GM18858 (cell line): ENCODE measurements around the gene ITK.

Experiments
- ATAC-seq: cut with Tn5 transposase; IDR thresholded peaks from one replicate; pipeline ENCODE4 v1.9.1; 2021; ENCODE audit not compliant: unreplicated experiment

ITK gene

GRCh38 chr5:157180374-157181264, at the start of gene ITK:
Gene ITK (plus strand): TSS chr5:157180840. CDS start chr5:157180978, 138 bp downstream.
- ATAC-seq: no peak

GRCh38 chr5:157130925-157131324, 49.7 kb upstream of the ITK start:
- ATAC-seq: no peak

DNA sequence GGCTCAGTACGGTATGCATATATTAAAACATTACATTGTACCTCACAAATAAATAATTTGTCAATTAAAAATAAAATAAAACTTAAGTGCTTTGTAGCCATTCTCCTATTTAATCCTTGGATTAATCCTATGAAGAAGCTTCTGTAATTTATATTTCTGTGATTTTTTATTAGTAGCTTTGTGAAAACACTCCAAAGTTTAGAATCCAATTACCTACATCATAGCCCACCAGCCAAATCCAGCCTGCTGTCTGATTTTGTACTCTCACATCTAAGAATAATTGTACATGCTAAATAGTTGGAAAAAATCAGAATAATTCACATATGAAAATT, 48.4 kb upstream of the ITK start:
- no peak for ATAC-seq

- no peak for ATAC-seq
These were observed 42.9 kb upstream of the ITK start for GRCh38 chr5:157137691-157138090.

GRCh38 chr5:157142317-157143126, 38.1 kb upstream of the ITK start, which contains the start of gene MED7:
Gene MED7 (minus strand): TSS chr5:157142865. CDS start chr5:157139431, 3,434 bp downstream.
- ATAC-seq: peak; percentile 99

DNA sequence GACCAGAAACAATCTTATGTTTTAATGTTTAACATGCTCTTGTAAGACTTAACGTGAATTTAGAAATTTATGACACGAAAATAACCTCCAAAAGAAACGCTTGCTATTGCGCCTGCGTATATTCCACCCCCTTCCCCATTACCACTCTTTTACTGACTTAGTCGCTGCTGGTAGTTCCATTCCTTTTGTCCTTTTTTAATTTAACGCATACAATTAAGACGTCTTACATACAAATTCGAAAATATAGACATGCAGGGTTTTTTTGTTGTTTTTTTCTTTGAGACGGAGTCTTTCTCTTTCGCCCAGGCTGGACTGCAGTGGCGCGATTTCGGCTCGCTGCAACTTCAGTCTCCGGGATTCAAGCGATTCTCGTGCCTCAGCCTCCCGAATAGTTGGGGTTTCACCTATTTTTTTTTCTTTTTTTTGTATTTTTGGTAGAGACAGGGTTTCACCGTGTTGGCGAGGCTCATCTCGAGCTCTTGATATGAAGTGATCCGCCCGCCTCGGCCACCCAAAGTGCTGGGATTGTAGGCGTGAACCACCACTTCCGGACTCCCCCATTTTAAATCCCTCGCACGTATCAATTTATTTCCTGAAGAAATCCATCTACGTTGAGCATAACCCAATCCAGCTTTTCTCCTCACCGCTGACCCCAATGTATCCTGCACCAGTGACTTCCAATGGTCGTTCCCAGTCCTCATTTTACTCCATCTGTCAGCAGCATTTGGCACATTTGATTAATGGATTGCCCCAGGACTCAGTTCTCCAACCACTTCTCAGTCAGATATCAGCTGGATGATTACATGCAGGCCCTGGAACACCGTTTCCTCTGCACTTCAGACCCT, 37.3 kb upstream of the ITK start:
- peak; percentile 20 for ATAC-seq

- ATAC-seq: no peak
These were observed 31.7 kb upstream of the ITK start for GRCh38 chr5:157148734-157149615.

GRCh38 chr5:157150995-157151394, 29.6 kb upstream of the ITK start:
- ATAC-seq: no peak

DNA sequence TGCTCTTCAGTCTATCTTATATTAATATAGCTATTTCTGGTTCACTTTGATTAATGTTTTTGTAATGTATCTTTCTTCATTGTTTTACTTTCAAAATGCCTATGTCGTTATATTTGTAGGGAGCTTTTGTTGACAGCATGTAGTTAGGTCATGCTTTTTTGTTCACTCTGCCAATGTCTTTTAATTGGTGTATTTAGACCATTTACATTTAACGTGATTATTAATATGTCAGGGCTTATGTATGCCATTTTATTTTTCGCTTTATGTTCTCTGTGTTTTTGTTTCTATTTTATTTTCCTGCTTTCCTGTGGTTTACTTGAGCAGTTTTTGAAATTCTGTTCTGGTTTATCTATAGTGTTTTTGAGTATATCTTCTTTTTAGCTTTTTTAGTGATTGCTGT, 25.3 kb upstream of the ITK start:
- ATAC-seq: no peak

- ATAC-seq: no peak
These were observed 23.2 kb upstream of the ITK start for GRCh38 chr5:157157293-157157891.

DNA sequence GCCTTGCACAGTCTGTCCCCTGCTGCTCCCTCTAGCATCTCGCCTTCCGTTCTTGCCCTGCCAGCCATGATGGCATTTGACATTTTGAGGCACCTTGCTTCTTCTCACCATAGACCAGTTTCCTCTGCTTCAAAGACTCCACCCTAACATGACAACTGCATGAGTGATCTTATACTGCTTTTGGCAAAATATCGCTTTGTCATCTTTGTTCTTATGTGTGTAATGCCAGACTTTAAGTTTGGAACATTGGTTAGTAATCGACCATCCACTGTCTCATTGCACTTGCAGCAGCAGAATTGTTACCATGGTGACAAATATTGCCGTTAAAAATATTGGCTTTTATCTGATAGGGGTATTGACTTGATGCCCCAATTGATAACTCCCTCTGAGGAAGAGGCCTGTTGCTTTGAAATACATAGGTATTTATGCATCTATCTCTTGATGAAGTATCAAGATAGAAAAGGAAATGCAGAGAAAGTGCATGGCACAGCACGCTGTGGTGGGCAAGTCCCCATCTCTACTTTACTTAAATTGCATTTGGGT, 21.4 kb upstream of the ITK start:
- no peak for ATAC-seq

DNA sequence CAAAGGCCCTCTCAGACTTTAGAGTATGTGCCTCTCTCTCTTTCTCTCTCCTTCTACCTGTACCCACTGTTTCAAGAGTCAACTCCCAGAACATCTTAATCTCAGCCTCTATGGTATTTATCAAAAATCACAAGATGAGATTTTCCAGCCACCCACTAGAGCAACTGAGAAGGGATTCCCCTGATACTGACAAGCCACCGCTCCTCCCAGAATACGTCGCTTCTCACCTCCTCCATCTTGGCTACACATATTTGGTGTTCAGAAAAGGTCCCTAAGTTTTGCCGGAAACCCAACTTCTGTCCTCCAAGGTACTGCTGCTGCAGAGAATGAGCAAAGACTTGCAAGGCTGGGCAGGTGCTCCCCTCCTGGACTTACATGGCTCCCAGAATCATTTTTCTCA, 20.6 kb upstream of the ITK start:
- ATAC-seq: no peak

DNA sequence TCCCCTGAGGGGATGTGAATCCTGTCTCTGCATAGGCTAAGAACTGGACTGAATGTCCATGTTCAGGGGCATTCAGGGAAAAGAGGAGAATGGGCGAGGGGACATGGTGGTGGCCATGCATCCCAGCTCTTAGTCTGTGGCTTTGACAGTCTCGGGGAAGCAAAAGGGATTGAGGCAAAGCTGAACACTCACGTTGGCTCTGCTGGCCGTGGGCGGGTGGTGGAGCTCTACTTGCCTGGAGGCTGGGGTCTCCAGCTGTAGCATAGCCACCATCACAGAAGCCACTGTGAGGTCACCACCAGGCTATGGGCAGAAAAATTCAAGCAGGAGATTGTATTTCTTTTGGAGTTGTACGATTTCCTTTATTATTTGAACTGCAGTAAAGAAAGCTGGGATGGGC, 18.6 kb upstream of the ITK start:
- ATAC-seq: no peak

- ATAC-seq: no peak
These were observed 17.6 kb upstream of the ITK start for GRCh38 chr5:157162919-157163510.

GRCh38 chr5:157164521-157164920, 16.1 kb upstream of the ITK start:
- ATAC-seq: no peak

- ATAC-seq: no peak
These were observed 15.4 kb upstream of the ITK start for GRCh38 chr5:157165261-157165660.

DNA sequence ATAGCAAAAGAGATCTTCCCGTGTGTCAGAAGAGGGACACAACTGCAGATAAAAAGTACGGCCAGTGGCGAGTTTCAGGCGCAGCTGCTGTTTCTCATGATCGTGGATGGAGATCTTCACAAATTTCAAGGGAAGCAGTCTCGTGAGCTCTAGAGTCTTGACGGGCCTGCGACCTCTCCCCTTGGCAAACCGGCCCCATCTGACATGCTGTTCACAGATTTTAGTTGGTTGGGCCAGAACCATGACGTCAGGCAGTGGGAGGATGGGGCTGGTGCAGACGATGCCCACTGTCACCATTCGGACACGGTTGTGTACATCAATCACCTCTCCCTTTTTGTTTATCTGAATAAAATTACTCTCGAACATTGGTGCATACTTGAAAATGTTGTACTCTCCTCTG, 15.0 kb upstream of the ITK start:
- ATAC-seq: no peak

DNA sequence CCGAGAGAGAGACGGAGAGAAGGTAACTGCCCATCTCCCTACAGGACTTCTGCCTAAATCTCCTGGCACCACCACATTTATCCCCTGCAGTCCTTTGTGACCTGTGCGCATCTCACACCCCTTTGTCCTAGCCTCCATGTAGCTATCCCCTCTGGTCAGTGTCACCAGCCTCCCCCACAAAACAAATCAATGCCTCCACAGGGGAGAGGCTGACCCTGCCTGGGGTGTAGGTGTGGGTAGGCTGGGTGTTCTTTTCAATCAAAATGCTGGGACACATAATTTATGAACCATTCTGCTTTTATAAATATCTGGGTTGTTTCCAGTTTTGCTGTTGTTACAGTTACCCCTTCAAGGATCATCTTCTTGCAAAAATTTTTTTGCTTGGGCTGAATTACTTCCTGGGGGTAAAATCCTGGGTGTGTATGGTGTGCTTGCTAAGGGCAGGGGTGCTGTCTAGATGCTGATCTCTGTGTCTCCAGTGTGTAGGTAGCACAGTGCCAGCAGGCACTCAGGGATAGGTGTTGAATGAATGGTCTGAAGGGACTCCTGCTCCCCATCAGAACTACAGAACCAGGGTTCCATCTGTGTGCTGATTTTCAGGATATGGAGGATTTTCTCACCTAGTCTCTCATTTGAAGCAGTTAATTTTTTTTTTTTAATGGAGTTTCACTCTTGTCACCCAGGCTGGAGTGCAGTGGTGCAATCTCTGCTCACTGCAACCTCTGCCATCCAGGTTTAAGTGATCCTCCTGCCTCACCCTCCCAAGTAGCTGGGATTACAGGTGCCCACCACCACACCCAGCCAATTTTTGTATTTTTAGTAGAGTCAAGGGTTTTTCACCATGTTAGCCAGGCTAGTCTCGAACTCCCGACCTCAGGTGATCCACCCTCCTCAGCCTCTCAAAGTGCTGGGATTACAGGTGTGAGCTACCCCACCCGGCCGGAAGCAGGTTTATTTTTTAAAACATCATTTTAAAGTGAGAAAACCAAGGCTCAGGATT, 14.1 kb upstream of the ITK start, which contains the start of gene GARIN3:
GARIN3 (minus strand) TSS at position 51 of the 1,000 bp plus-strand sequence. CDS start 96 bp downstream, outside the sequence.
- no peak for ATAC-seq
